Measurements from ENCODE around the gene CAMSAP2.

- TF ChIP-seq CTCF (IDR thresholded peaks at IDR 0.05) = no peak
- no peak for TF ChIP-seq POLR2A (IDR thresholded peaks at IDR 0.05)
These were observed 144.4 kb downstream of the CAMSAP2 start for GRCh38 chr1:200883118-200883517.
